Measurements from ENCODE around the gene RPP14.

Gene RPP14

GRCh38 chr3:58307639-58308215, 1.7 kb downstream of the RPP14 start:
- peak; percentile 80 to 82 for DNase-seq (ENCODE audit: low read depth in 2 of 2)
- peak; percentile 45 for TF ChIP-seq CTCF (IDR thresholded peaks at IDR 0.05; ENCODE audit: low read depth, low read length)

GRCh38 chr3:58308728-58309127, 2.7 kb downstream of the RPP14 start:
- H3K4me3 ChIP-seq (replicated peaks in 1 of 2; ENCODE audit: low read depth in 2 of 2, low read length in 2 of 2) = no peak overlapping the region
- TF ChIP-seq CTCF (IDR thresholded peaks at IDR 0.05; ENCODE audit: low read depth, low read length) = no peak
- peak; percentile 24 to 31 for DNase-seq (ENCODE audit: low read depth in 2 of 2)

More at GRCh38 chr3:58307639-58308215, 1.7 kb downstream of the RPP14 start:
- peak overlapping the region; percentile 72 to 91 for H3K4me3 ChIP-seq (replicated peaks in 1 of 2; ENCODE audit: low read depth in 2 of 2, low read length in 2 of 2)

GRCh38 chr3:58317811-58318210, 11.8 kb downstream of the RPP14 start:
- no peak for DNase-seq (ENCODE audit: low read depth in 2 of 2)
- no peak overlapping the region for H3K4me3 ChIP-seq (replicated peaks in 1 of 2; ENCODE audit: low read depth in 2 of 2, low read length in 2 of 2)
- TF ChIP-seq CTCF (IDR thresholded peaks at IDR 0.05; ENCODE audit: low read depth, low read length) = no peak

- TF ChIP-seq CTCF (IDR thresholded peaks at IDR 0.05; ENCODE audit: low read depth, low read length) = no peak
- no peak for DNase-seq (ENCODE audit: low read depth in 2 of 2)
- no peak overlapping the region for H3K4me3 ChIP-seq (replicated peaks in 1 of 2; ENCODE audit: low read depth in 2 of 2, low read length in 2 of 2)
Observed at GRCh38 chr3:58321791-58322190, 15.7 kb downstream of the RPP14 start.

GRCh38 chr3:58322793-58323192, 16.7 kb downstream of the RPP14 start:
- TF ChIP-seq CTCF (IDR thresholded peaks at IDR 0.05; ENCODE audit: low read depth, low read length) = no peak
- H3K4me3 ChIP-seq (replicated peaks in 1 of 2; ENCODE audit: low read depth in 2 of 2, low read length in 2 of 2) = no peak overlapping the region
- no peak for DNase-seq (ENCODE audit: low read depth in 2 of 2)

- TF ChIP-seq CTCF (IDR thresholded peaks at IDR 0.05; ENCODE audit: low read depth, low read length) = no peak
- H3K4me3 ChIP-seq (replicated peaks in 1 of 2; ENCODE audit: low read depth in 2 of 2, low read length in 2 of 2) = no peak overlapping the region
- no peak for DNase-seq (ENCODE audit: low read depth in 2 of 2)
Observed at GRCh38 chr3:58323529-58324390, 17.7 kb downstream of the RPP14 start.
